HepG2 (cell line): ENCODE data around the gene NDE1. TPM values are rescaled to one million over a fixed set of nuclear protein-coding genes. Genes with fewer than 3 reads are reported as not detected.

Experiments used
- AHR ChIP-seq: IDR thresholded peaks from 2 replicates; pipeline ENCODE4 v1.6.1; 2018; ENCODE audit warnings: missing genetic modification reagents, missing compliant biosample characterization
- ATRX ChIP-seq: sonication (generic); formaldehyde crosslinking; IDR thresholded peaks from 2 replicates; pipeline ENCODE4 v1.4.0; 2020; ENCODE audit warnings: missing genetic modification reagents, borderline replicate concordance
- FOXK1 ChIP-seq: sonication (generic); formaldehyde crosslinking; IDR thresholded peaks from 2 replicates; pipeline ENCODE4 v1.4.0; 2020; ENCODE audit warnings: low read depth, missing genetic modification reagents, borderline replicate concordance
- FUBP1 ChIP-seq: sonication (generic); formaldehyde crosslinking; IDR thresholded peaks from 2 replicates; pipeline ENCODE4 v1.5.1; 2020; ENCODE audit warnings: missing genetic modification reagents, mild to moderate bottlenecking, borderline replicate concordance
- JUNB ChIP-seq: sonication (generic); formaldehyde crosslinking; IDR thresholded peaks from 2 replicates; pipeline ENCODE4 v1.8.0; 2022; ENCODE audit warnings: missing genetic modification reagents, mild to moderate bottlenecking, borderline replicate concordance
- MAFG ChIP-seq: sonication (generic); formaldehyde crosslinking; IDR thresholded peaks from 2 replicates; pipeline ENCODE4 v1.5.1; 2020; ENCODE audit warnings: mild to moderate bottlenecking, missing genetic modification reagents
- MAZ ChIP-seq, 2 experiments: sonication (generic) in 1 of 2; formaldehyde crosslinking in 1 of 2; IDR thresholded peaks; 2 replicates each; pipeline versions ENCODE4 v1.5.0 to v1.6.1; 2012 to 2020; ENCODE audit warnings: low read depth in 2 of 2, mild to moderate bottlenecking in 2 of 2, borderline replicate concordance in 1 of 2, improper control_type of control experiment in 1 of 2, low read length in 1 of 2, missing genetic modification reagents in 1 of 2, moderate library complexity in 1 of 2
- NRL ChIP-seq: sonication (generic); formaldehyde crosslinking; IDR thresholded peaks from 2 replicates; pipeline ENCODE4 v1.5.0; 2020; ENCODE audit warnings: missing genetic modification reagents, mild to moderate bottlenecking, moderate library complexity, borderline replicate concordance
- PRDM15 ChIP-seq: sonication (generic); formaldehyde crosslinking; IDR thresholded peaks from 2 replicates; pipeline ENCODE4 v1.4.0; 2020; ENCODE audit warnings: missing genetic modification reagents
- SETDB1 ChIP-seq: sonication (generic); formaldehyde crosslinking; IDR thresholded peaks from 2 replicates; pipeline ENCODE4 v1.5.1; 2020; ENCODE audit warnings: missing genetic modification reagents, mild to moderate bottlenecking, borderline replicate concordance
- TFAP4 ChIP-seq: sonication (generic); IDR thresholded peaks from 2 replicates; pipeline ENCODE4 v1.6.1; 2016; ENCODE audit warnings: low read depth, borderline replicate concordance
- TIGD3 ChIP-seq: sonication (generic); formaldehyde crosslinking; IDR thresholded peaks from 2 replicates; pipeline ENCODE4 v1.5.1; 2020; ENCODE audit warnings: mild to moderate bottlenecking, missing genetic modification reagents, borderline replicate concordance
- ZBTB38 ChIP-seq: sonication (generic); formaldehyde crosslinking; IDR thresholded peaks from 2 replicates; pipeline ENCODE4 v1.5.1; 2020; ENCODE audit warnings: mild to moderate bottlenecking, missing genetic modification reagents
- ZBTB8A ChIP-seq: sonication (generic); formaldehyde crosslinking; IDR thresholded peaks from 2 replicates; pipeline ENCODE4 v1.4.0; 2020; ENCODE audit warnings: mild to moderate bottlenecking, low read depth, missing genetic modification reagents, borderline replicate concordance
- ZNF264 ChIP-seq: sonication (generic); formaldehyde crosslinking; IDR thresholded peaks from 2 replicates; pipeline ENCODE4 v1.4.0; 2020; ENCODE audit warnings: missing genetic modification reagents
- ZNF574 ChIP-seq: sonication (generic); formaldehyde crosslinking; IDR thresholded peaks from 2 replicates; pipeline ENCODE4 v1.4.0; 2020; ENCODE audit warnings: missing genetic modification reagents
- ZNF761 ChIP-seq: sonication (generic); formaldehyde crosslinking; conservative IDR thresholded peaks from 2 replicates; pipeline ENCODE4 v1.4.0; 2020; ENCODE audit warnings: mild to moderate bottlenecking, missing genetic modification reagents
- polyA plus RNA-seq, 8 experiments: library from polyadenylated mRNA; depleted of rRNA in 3 of 8; stranded (reverse) in 7 of 8; unstranded in 1 of 8; fragments of >200 nt; fragmentation: Illumina TruSeq in 4 of 8; extraction: Trizol in 4 of 8; gene quantifications; 2 replicates each; pipeline versions ENCODE4 v1.2.1 to v1.2.3, GENCODE V29; 2011 to 2016; ENCODE audit warnings: low read depth in 4 of 8, missing spikeins in 1 of 8, mixed read lengths in 1 of 8; ENCODE audit not compliant: insufficient read depth in 1 of 8
- total RNA-seq, 5 experiments: library from RNA; depleted of rRNA; stranded (reverse); fragments of >200 nt; fragmentation: Illumina TruSeq; extraction: Trizol; gene quantifications; 2 replicates each; pipeline ENCODE4 v1.2.3, GENCODE V29; 2016; ENCODE audit warnings: low read depth in 1 of 5

Gene NDE1
- total and polyA plus RNA-seq, 2 of the 13 experiments (the other 11 are each of a cell fraction or from before 2014, with no cell fraction given), result 40.9 to 72.5 TPM

GRCh38 chr16:15607700-15608396 is 42.2 kb upstream of the NDE1 start (continued):
- TF ChIP-seq FOXK1 (no peak), TIGD3 (CRISPR knock-in tag) (no peak), SETDB1 (CRISPR knock-in tag) (no peak), ZNF574 (CRISPR knock-in tag) (no peak), AHR (CRISPR knock-in tag) (no peak), JUNB (no peak), TFAP4 (no peak), ZBTB38 (peak; percentile 87), NRL (CRISPR knock-in tag) (no peak), ZNF264 (CRISPR knock-in tag) (no peak), MAZ (IDR thresholded peaks at IDR 0.05; ENCODE audit: borderline replicate concordance, low read depth, low read length) (no peak), MAZ (CRISPR knock-in tag; IDR thresholded peaks at IDR 0.05; ENCODE audit: low read depth) (no peak), FUBP1 (CRISPR knock-in tag) (no peak), MAFG (CRISPR knock-in tag) (no peak), ATRX (CRISPR knock-in tag) (no peak), ZNF761 (CRISPR knock-in tag) (peak; percentile 44), PRDM15 (no peak), ZBTB8A (CRISPR knock-in tag) (no peak)
